Hepatic stellate cell (primary cell): ENCODE results near the gene PCDHA10.

Experiments used
- DNase-seq: peaks from one replicate; pipeline ENCODE4 v3.0.0; 2011; ENCODE audit warnings: low spot score

Gene PCDHA10

DNA sequence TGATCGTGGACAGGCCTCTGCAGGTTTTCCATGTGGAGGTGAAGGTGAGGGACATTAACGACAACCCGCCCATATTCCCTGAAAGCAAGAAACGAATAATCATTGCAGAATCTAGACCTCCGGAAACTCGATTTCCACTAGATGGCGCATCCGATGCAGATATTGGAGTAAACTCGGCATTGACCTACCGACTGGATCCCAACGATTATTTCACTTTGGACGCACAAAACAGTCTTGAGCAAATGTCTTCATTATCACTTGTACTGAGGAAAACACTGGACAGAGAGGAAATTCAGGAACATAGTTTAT is 26.8 kb downstream of the PCDHA10 start:
- no peak for DNase-seq

GRCh38 chr5:140883373-140883772 is 27.7 kb downstream of the PCDHA10 start:
- DNase-seq, result no peak

DNA sequence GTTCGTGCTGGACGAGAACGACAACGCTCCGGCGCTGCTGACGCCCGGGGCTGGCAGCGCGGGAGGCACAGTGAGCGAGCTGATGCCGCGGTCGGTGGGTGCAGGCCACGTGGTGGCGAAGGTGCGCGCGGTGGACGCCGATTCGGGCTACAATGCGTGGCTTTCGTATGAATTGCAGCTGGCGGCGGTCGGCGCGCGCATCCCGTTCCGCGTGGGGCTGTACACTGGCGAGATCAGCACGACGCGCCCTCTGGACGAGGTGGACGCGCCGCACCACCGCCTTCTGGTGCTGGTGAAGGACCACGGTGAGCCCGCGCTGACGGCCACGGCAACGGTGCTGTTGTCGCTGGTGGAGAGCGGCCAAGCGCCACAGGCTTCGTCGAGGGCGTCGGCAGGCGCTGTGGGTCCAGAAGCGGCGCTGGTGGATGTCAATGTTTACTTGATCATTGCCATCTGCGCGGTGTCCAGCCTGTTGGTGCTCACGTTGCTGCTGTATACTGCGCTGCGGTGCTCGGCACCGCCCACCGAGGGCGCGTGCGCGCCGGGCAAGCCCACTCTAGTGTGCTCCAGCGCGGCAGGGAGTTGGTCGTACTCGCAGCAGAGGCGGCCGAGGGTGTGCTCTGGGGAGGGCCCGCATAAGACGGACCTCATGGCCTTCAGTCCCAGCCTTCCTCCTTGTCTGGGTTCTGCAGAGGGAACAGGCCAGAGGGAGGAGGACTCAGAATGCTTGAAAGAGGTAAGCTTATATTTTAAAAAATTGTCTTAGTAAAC is 28.4 kb downstream of the PCDHA10 start:
- DNase-seq, result no peak

GRCh38 chr5:140916325-140916724 is 60.6 kb downstream of the PCDHA10 start:
- DNase-seq, result no peak
